Vagina (tissue), 2 donors: Measurements from ENCODE around the gene SERPINB7. TPM values are rescaled to one million over a fixed set of nuclear protein-coding genes. Genes with fewer than 3 reads are reported as not detected.

Experiments
- DNase-seq, 2 donors: peaks; one replicate each; pipeline ENCODE4 v3.0.0-alpha.2; 2017; ENCODE audit errors: extremely low spot score in 2 of 2
- H3K27ac ChIP-seq: fragments of 200-600 bp; sonication (generic); one replicate; pipeline ENCODE4 v1.5.1; 2019
- H3K27me3 ChIP-seq: fragments of 200-600 bp; sonication (generic); one replicate; pipeline ENCODE4 v1.5.1; 2019
- H3K36me3 ChIP-seq, 2 donors: fragments of 200-600 bp; sonication (generic); one replicate each; pipeline ENCODE4 v1.5.1; 2017 to 2019
- H3K4me1 ChIP-seq: fragments of 200-600 bp; sonication (generic); one replicate; pipeline ENCODE4 v1.5.1; 2019
- H3K4me3 ChIP-seq, 2 donors: fragments of 200-600 bp; sonication (generic); 1 replicate in 1 of 2; 2 replicates in 1 of 2; pipeline ENCODE4 v1.5.1; 2016 to 2019
- H3K9me3 ChIP-seq: fragments of 200-600 bp; sonication (generic); one replicate; pipeline ENCODE4 v1.5.1; 2019
- CTCF ChIP-seq, 3 experiments: fragments of 450-650 bp in 2 of 3; fragments of 200-600 bp in 1 of 3; sonication (generic) in 1 of 3; IDR thresholded peaks; one replicate each; pipeline ENCODE4 v1.5.1; 2017 to 2019; ENCODE audit warnings: antibody characterized with exemption in 3 of 3, mild to moderate bottlenecking in 2 of 3, moderate library complexity in 2 of 3
- POLR2A ChIP-seq, 2 donors: fragments of 450-650 bp; IDR thresholded peaks; one replicate each; pipeline ENCODE4 v1.6.1; 2017; ENCODE audit warnings: antibody characterized with exemption in 2 of 2, mild to moderate bottlenecking in 2 of 2, moderate library complexity in 2 of 2
- POLR2AphosphoS5 ChIP-seq, 2 donors: sonication (generic); formaldehyde crosslinking; IDR thresholded peaks; one replicate each; pipeline ENCODE4 v1.9.0; 2017; ENCODE audit warnings: antibody characterized with exemption in 2 of 2, mild to moderate bottlenecking in 2 of 2, low read depth in 1 of 2; ENCODE audit not compliant: insufficient read depth in 1 of 2
- intact Hi-C: fragments of 100-400 bp; cut with DNase I; formaldehyde crosslinking; loops from one replicate; pipeline ENCODE4 v1.15.1; 2023
- total RNA-seq: library from RNA; depleted of rRNA; stranded (reverse); fragments of >200 nt; gene quantifications from one replicate; pipeline ENCODE4 v1.2.3, GENCODE V29; 2016

The SERPINB7 gene
- total RNA-seq, 1 donor from 2014 or later = 0.49 TPM

- H3K36me3 ChIP-seq = no peaks in the 10 kb centered on the region
- intact Hi-C loops = no loop called here
- H3K4me1 ChIP-seq = no peaks in the 10 kb centered on the region
- H3K4me3 ChIP-seq = no peak overlapping the region
- DNase-seq = no peak
- H3K9me3 ChIP-seq = no peaks in the 10 kb centered on the region
- H3K27me3 ChIP-seq = no peaks in the 10 kb centered on the region
- TF ChIP-seq POLR2AphosphoS5 (IDR thresholded peaks at IDR 0.05; ENCODE audit: insufficient read depth in 1 of 2, low read depth in 1 of 2) = no peak
- no peak for TF ChIP-seq CTCF (IDR thresholded peaks at IDR 0.05)
- no peak overlapping the region for H3K27ac ChIP-seq
These were observed 9.4 kb upstream of the SERPINB7 start for GRCh38 chr18:63765837-63766236.

- Histone ChIP-seq H3K9me3 (no peaks in the 10 kb centered on the region), H3K36me3 (no peaks in the 10 kb centered on the region), H3K27me3 (no peaks in the 10 kb centered on the region), H3K4me3 (no peak overlapping the region), H3K4me1 (peaks cover 4% of the 10 kb centered on the region), H3K27ac (no peak overlapping the region)
- intact Hi-C loops = no loop called here
- TF ChIP-seq CTCF (IDR thresholded peaks at IDR 0.05) (no peak), POLR2AphosphoS5 (IDR thresholded peaks at IDR 0.05; ENCODE audit: insufficient read depth in 1 of 2, low read depth in 1 of 2) (no peak), POLR2A (IDR thresholded peaks at IDR 0.05) (no peak)
- no peak for DNase-seq
These were observed 1.7 kb upstream of the SERPINB7 start for GRCh38 chr18:63773551-63773950.

GRCh38 chr18:63774511-63774910 lies 707 bp upstream of the SERPINB7 start:
- H3K4me1 ChIP-seq = peaks cover 4% of the 10 kb centered on the region
- no peak for DNase-seq
- no peak overlapping the region for H3K4me3 ChIP-seq
- intact Hi-C loops = no loop called here
- H3K36me3 ChIP-seq = no peaks in the 10 kb centered on the region
- no peaks in the 10 kb centered on the region for H3K9me3 ChIP-seq
- H3K27ac ChIP-seq = no peak overlapping the region
- TF ChIP-seq POLR2AphosphoS5 (IDR thresholded peaks at IDR 0.05; ENCODE audit: insufficient read depth in 1 of 2, low read depth in 1 of 2) = no peak
- no peak for TF ChIP-seq POLR2A (IDR thresholded peaks at IDR 0.05)
- TF ChIP-seq CTCF (IDR thresholded peaks at IDR 0.05) = no peak
- H3K27me3 ChIP-seq = no peaks in the 10 kb centered on the region

GRCh38 chr18:63779386-63779785 lies 4.2 kb downstream of the SERPINB7 start:
- TF ChIP-seq POLR2A (IDR thresholded peaks at IDR 0.05) (no peak), CTCF (IDR thresholded peaks at IDR 0.05) (no peak), POLR2AphosphoS5 (IDR thresholded peaks at IDR 0.05; ENCODE audit: insufficient read depth in 1 of 2, low read depth in 1 of 2) (no peak)
- intact Hi-C loops = no loop called here
- Histone ChIP-seq H3K27me3 (no peaks in the 10 kb centered on the region), H3K4me1 (peaks cover 4% of the 10 kb centered on the region), H3K4me3 (no peak overlapping the region), H3K36me3 (no peaks in the 10 kb centered on the region), H3K27ac (no peak overlapping the region), H3K9me3 (no peaks in the 10 kb centered on the region)
- DNase-seq = no peak

- intact Hi-C loops = no loop called here
- Histone ChIP-seq H3K4me1 (no peaks in the 10 kb centered on the region), H3K36me3 (no peaks in the 10 kb centered on the region), H3K4me3 (no peak overlapping the region), H3K27me3 (no peaks in the 10 kb centered on the region), H3K27ac (no peak overlapping the region), H3K9me3 (no peaks in the 10 kb centered on the region)
- no peak for DNase-seq
- no peak for TF ChIP-seq POLR2A (IDR thresholded peaks at IDR 0.05)
- TF ChIP-seq POLR2AphosphoS5 (IDR thresholded peaks at IDR 0.05; ENCODE audit: insufficient read depth in 1 of 2, low read depth in 1 of 2) = no peak
- no peak for TF ChIP-seq CTCF (IDR thresholded peaks at IDR 0.05)
These were observed 8.2 kb downstream of the SERPINB7 start for GRCh38 chr18:63783394-63783793.
